ENCODE data around the gene C1R.
"Not testable (repeated sequence)": the region's sequence is repeated elsewhere in the genome, so short reads cannot be mapped to it uniquely, and the experiment has no call there.

GRCh38 chr12:7107181-7107580 is 14.9 kb upstream of the C1R start:
- TF ChIP-seq CTCF (IDR thresholded peaks at IDR 0.05; ENCODE audit: low read depth, low read length); EZH2phosphoT487 (IDR thresholded peaks at IDR 0.05; ENCODE audit: low read depth): not testable (repeated sequence)
